B cell (primary cell): ENCODE results near the gene DLGAP4. TPM values are rescaled to one million over a fixed set of nuclear protein-coding genes. Genes with fewer than 3 reads are reported as not detected.

Experiments
- ATAC-seq: fragments of 200-7000 bp; cut with Tn5 transposase; one replicate; pipeline ENCODE4 v1.10.0; 2021; ENCODE audit warnings: low read depth, mild to moderate bottlenecking, moderate number of reproducible peaks, moderate library complexity
- CTCF ChIA-PET: fragments of 350-600 bp; sonication (Branson Sonifier 250); formaldehyde crosslinking; loops from one replicate; lab custom pipeline; 2021; ENCODE audit warnings: antibody characterized with exemption, inconsistent platforms; lab: Charles Lee
- POLR2A ChIA-PET: fragments of 350-600 bp; sonication (Branson Sonifier 250); formaldehyde crosslinking; loops from one replicate; lab custom pipeline; 2021; ENCODE audit warnings: antibody characterized with exemption; lab: Charles Lee
- DNase-seq: peaks from one replicate; pipeline ENCODE4 v3.0.0; 2013
- H2AFZ ChIP-seq: 2 replicates; pipeline ENCODE4 v1.6.1; 2012; ENCODE audit warnings: mild to moderate bottlenecking, low read depth, low read length; ENCODE audit not compliant: insufficient read depth, poor library complexity, severe bottlenecking
- H3K27ac ChIP-seq, 2 donors: 1 replicate in 1 of 2; 2 replicates in 1 of 2; pipeline ENCODE4 v1.5.1; 2012 to 2013; ENCODE audit warnings: low read length in 2 of 2, mild to moderate bottlenecking in 2 of 2, moderate library complexity in 1 of 2
- H3K27me3 ChIP-seq, 4 experiments: fragments of 200-600 bp in 1 of 4; sonication (generic) in 1 of 4; replicated peaks in 1 of 4; 1 replicate in 2 of 4; 2 replicates in 2 of 4; pipeline versions ENCODE4 v1.6.1 to v1.7.0; 2013 to 2016; ENCODE audit warnings: low read length in 3 of 4, mild to moderate bottlenecking in 2 of 4, mixed read lengths in 1 of 4, moderate library complexity in 1 of 4; ENCODE audit not compliant: insufficient read depth in 4 of 4, control insufficient read depth in 3 of 4; ENCODE audit errors: control extremely low read depth in 1 of 4
- H3K36me3 ChIP-seq, 2 experiments: replicated peaks in 1 of 2; 1 replicate in 1 of 2; 2 replicates in 1 of 2; pipeline versions ENCODE4 v1.6.1 to v1.7.1; 2013; ENCODE audit warnings: low read length in 1 of 2; ENCODE audit not compliant: insufficient read depth in 2 of 2, control insufficient read depth in 1 of 2; ENCODE audit errors: control extremely low read depth in 1 of 2, extremely low read depth in 1 of 2
- H3K4me1 ChIP-seq, 2 donors: fragments of 200-600 bp in 1 of 2; sonication (generic) in 1 of 2; 1 replicate in 1 of 2; 2 replicates in 1 of 2; pipeline versions ENCODE4 v1.5.1 to v1.6.1; 2013 to 2017; ENCODE audit warnings: low read length in 2 of 2; ENCODE audit not compliant: control insufficient read depth in 2 of 2, insufficient read depth in 2 of 2
- H3K4me2 ChIP-seq: replicated peaks from 2 replicates; pipeline ENCODE3; 2012; ENCODE audit warnings: mild to moderate bottlenecking, low read depth, low read length; ENCODE audit not compliant: poor library complexity, severe bottlenecking
- H3K4me3 ChIP-seq, 5 experiments: fragments of 200-600 bp in 1 of 5; sonication (generic) in 1 of 5; 1 replicate in 3 of 5; 2 replicates in 2 of 5; pipeline versions ENCODE4 v1.5.1 to v1.7.0; 2011 to 2016; ENCODE audit warnings: low read length in 4 of 5, mild to moderate bottlenecking in 4 of 5, low read depth in 2 of 5, control low read depth in 1 of 5, moderate library complexity in 1 of 5; ENCODE audit not compliant: insufficient read depth in 1 of 5; ENCODE audit errors: control extremely low read depth in 1 of 5, extremely low read depth in 1 of 5
- H3K79me2 ChIP-seq: fragments of 200-600 bp; sonication (generic); one replicate; pipeline ENCODE4 v1.6.0; 2016; ENCODE audit warnings: low read length; ENCODE audit not compliant: control insufficient read depth, insufficient read depth
- H3K9ac ChIP-seq: fragments of 200-600 bp; sonication (generic); 2 replicates; pipeline ENCODE4 v1.6.1; 2017; ENCODE audit warnings: mild to moderate bottlenecking, low read length, moderate library complexity
- H3K9me3 ChIP-seq, 3 donors: one replicate each; pipeline versions ENCODE4 v1.6.1 to v1.7.1; 2013; ENCODE audit warnings: low read length in 2 of 3; ENCODE audit not compliant: control insufficient read depth in 2 of 3, insufficient read depth in 1 of 3; ENCODE audit errors: control extremely low read depth in 1 of 3
- H4K20me1 ChIP-seq: 2 replicates; pipeline ENCODE4 v1.6.0; 2012; ENCODE audit warnings: mild to moderate bottlenecking, low read length; ENCODE audit not compliant: insufficient read depth, control insufficient read depth, poor library complexity, severe bottlenecking
- H3K27ac Mint-ChIP-seq: one replicate; pipeline ENCODE4 v1.8.0; 2021; ENCODE audit warnings: mixed read lengths
- H3K27me3 Mint-ChIP-seq: one replicate; pipeline ENCODE4 v1.8.0; 2021; ENCODE audit warnings: mixed read lengths
- H3K4me1 Mint-ChIP-seq: one replicate; pipeline ENCODE4 v1.8.0; 2021; ENCODE audit warnings: mixed read lengths
- H3K4me3 Mint-ChIP-seq: one replicate; pipeline ENCODE4 v1.8.0; 2021; ENCODE audit warnings: mixed read lengths
- H3K9me3 Mint-ChIP-seq: one replicate; pipeline ENCODE4 v1.8.0; 2022; ENCODE audit warnings: mixed read lengths; ENCODE audit not compliant: insufficient read depth
- CTCF ChIP-seq: fragments of 200-600 bp; IDR thresholded peaks from one replicate; pipeline ENCODE4 v1.8.0; 2022; ENCODE audit warnings: antibody characterized with exemption, mild to moderate bottlenecking
- EZH2 ChIP-seq: IDR thresholded peaks from 2 replicates; pipeline ENCODE4 v1.6.1; 2012; ENCODE audit warnings: borderline replicate concordance, low read depth, mild to moderate bottlenecking, moderate library complexity, low read length; ENCODE audit not compliant: insufficient read depth, poor library complexity, severe bottlenecking
- WGBS: methylation state at CpG from one replicate; pipeline ENCODE4 v1.1.5; 2013; ENCODE audit warnings: missing lambda C conversion rate; ENCODE audit not compliant: insufficient coverage; 5-methylcytosine and 5-hydroxymethylcytosine counted together
- intact Hi-C: fragments of 100-400 bp; cut with micrococcal nuclease; formaldehyde crosslinking; loops from one replicate; pipeline ENCODE4 v1.10.0; 2022
- polyA minus RNA-seq: library from RNA; depleted of rRNA, polyadenylated mRNA; stranded (reverse); fragments of >200 nt; gene quantifications from 2 replicates; pipeline ENCODE4 v1.2.3, GENCODE V29; 2012
- polyA plus RNA-seq: library from polyadenylated mRNA; depleted of rRNA; stranded (reverse); fragments of >200 nt; gene quantifications from 2 replicates; pipeline ENCODE4 v1.2.3, GENCODE V29; 2012
- total RNA-seq, 2 donors: library from RNA; stranded (reverse); fragments of 120-200 nt in 1 of 2; gene quantifications; 1 replicate in 1 of 2; 2 replicates in 1 of 2; pipeline versions ENCODE4 v1.2.3 to v1.2.4, GENCODE V29; 2013 to 2022

Gene DLGAP4
- 63.6 and 68.8 TPM in 2 replicates for total RNA-seq
- total RNA-seq (2013) = 12.4 TPM
- 53.5 and 87.8 TPM in 2 replicates for polyA plus RNA-seq
- 64.7 and 65.4 TPM in 2 replicates for polyA minus RNA-seq

DNA sequence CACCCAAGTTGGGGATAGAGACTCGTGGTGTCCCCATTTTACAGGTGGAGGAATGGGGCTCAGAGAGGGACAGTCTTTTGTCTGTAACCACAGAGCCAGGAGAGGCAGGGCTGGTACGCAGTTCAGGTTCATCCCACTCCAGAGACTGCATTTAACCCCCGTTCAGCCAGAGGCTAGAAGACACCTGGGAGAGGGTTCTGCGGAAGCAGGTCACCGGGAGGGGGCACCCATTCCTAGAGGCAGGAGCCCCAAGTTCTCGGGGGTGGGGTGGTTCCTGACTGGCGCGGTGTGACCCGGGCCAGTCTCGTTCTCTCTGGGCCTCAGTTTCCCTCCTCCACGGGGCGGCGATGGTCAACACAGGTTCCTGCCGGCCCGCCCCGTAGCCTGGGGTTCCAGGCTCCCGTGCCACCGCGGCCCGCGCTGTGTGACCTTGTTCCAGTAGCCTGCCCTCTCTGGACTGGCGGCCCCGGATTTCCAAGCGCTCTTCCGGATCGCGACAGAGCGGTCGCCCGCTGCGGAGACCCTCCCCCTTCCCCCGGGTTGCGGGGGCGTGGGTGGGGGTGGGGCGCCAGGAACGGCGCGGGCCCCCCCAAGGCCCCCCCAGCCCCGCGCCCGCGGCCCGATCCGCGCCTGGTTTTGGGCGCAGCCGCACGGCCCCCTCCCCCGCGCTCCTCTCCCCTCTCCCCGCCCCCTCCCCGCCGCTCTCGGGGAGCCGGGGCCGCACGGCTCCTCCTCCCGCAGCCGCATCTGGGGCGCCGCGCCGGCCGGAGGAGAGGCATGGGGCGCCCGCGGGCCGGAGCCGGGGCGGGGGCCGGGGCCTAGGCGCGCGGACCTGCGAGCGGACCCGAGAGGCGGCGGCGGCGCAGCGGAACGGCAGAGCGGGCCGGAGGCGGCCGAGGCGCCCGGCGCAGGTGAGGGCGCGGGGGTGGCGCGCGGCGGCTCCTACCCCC, at the start of gene DLGAP4:
Gene DLGAP4 (plus strand): TSS at position 738 of the 950 bp plus-strand sequence. CDS start 125,379 bp downstream, outside the sequence.
- no peak within 1 kb of the TSS for H3K27ac Mint-ChIP-seq
- ChIA-PET POLR2A (no interaction called here), CTCF (no interaction called here)
- peaks cover 14% of the 10 kb centered on the region for H3K4me1 Mint-ChIP-seq
- peaks cover 11 to 13% of the 10 kb centered on the region in 2 donors for H3K4me1 ChIP-seq
- H3K9me3 Mint-ChIP-seq = no peaks in the 10 kb centered on the region
- peak within 1 kb of the TSS; percentile 74 for H3K4me2 ChIP-seq
- no peak for DNase-seq
- no peak within 1 kb of the TSS for H3K27ac ChIP-seq
- H3K9ac ChIP-seq = peak within 1 kb of the TSS; percentile 35
- TF ChIP-seq EZH2 (no peak), CTCF (no peak)
- H4K20me1 ChIP-seq = no peaks in the 10 kb centered on the region
- no peak within 1 kb of the TSS for H2AFZ ChIP-seq
- no peaks in the 10 kb centered on the region for H3K79me2 ChIP-seq
- peak within 1 kb of the TSS; percentile 84 for H3K4me3 Mint-ChIP-seq
- peaks cover 0 to 9% (median 0%) of the 10 kb centered on the region in 3 donors for H3K9me3 ChIP-seq
- 5% methylated on average over 69 of the region's 96 CpGs for WGBS
- peak within 1 kb of the TSS in 2 of 5 experiments; percentile 19 to 39 for H3K4me3 ChIP-seq
- intact Hi-C loops = no loop called here
- no peak for ATAC-seq
- peaks cover 70% of the 10 kb centered on the region for H3K27me3 Mint-ChIP-seq
- no peaks in the 10 kb centered on the region for H3K36me3 ChIP-seq
- H3K27me3 ChIP-seq = peaks cover 0 to 71% (median 21%) of the 10 kb centered on the region in 4 experiments
